Endothelial cell (in vitro differentiated cells): ENCODE results near the gene CHN2. TPM values are rescaled to one million over a fixed set of nuclear protein-coding genes. Genes with fewer than 3 reads are reported as not detected.
A peak's percentile ranks its signal among the peaks of the same experiment; 100 is the strongest.

Source experiments
- DNase-seq: peaks from one replicate; pipeline ENCODE4 v3.0.0; 2021; ENCODE audit warnings: low spot score
- H3K27ac Mint-ChIP-seq: one replicate; pipeline ENCODE4 v1.8.0; 2021; ENCODE audit warnings: mixed read lengths, inconsistent platforms; ENCODE audit not compliant: unreplicated experiment
- H3K27me3 Mint-ChIP-seq: one replicate; pipeline ENCODE4 v1.8.0; 2021; ENCODE audit warnings: mild to moderate bottlenecking, moderate library complexity, mixed read lengths, inconsistent platforms; ENCODE audit not compliant: unreplicated experiment
- H3K36me3 Mint-ChIP-seq: one replicate; pipeline ENCODE4 v1.8.0; 2021; ENCODE audit warnings: mild to moderate bottlenecking, low read depth, mixed read lengths, inconsistent platforms; ENCODE audit not compliant: unreplicated experiment
- H3K4me1 Mint-ChIP-seq: one replicate; pipeline ENCODE4 v1.8.0; 2021; ENCODE audit warnings: mild to moderate bottlenecking, mixed read lengths, inconsistent platforms; ENCODE audit not compliant: unreplicated experiment
- H3K4me3 Mint-ChIP-seq: one replicate; pipeline ENCODE4 v1.8.0; 2021; ENCODE audit warnings: mild to moderate bottlenecking, mixed read lengths, inconsistent platforms; ENCODE audit not compliant: unreplicated experiment
- H3K9me3 Mint-ChIP-seq: one replicate; pipeline ENCODE4 v1.8.0; 2021; ENCODE audit warnings: mixed read lengths, inconsistent platforms; ENCODE audit not compliant: unreplicated experiment
- total RNA-seq: library from RNA; stranded (reverse); fragmentation: NEBNext Ultra II Directional; extraction: Animal tissue kit (Norgen Biotek cat#: 25700); gene quantifications from one replicate; pipeline ENCODE4 v1.2.1, GENCODE V29; 2021; ENCODE audit not compliant: unreplicated experiment
- TF ChIP-seq, protein P1 (sequence below): fragments of 200-600 bp; sonication (generic); IDR thresholded peaks from one replicate; pipeline ENCODE4 v1.5.0; 2021; ENCODE audit warnings: antibody characterized with exemption; ENCODE audit not compliant: unreplicated experiment

CHN2 gene
- total RNA-seq, 1 donor from 2014 or later, result 3.4 TPM

DNA sequence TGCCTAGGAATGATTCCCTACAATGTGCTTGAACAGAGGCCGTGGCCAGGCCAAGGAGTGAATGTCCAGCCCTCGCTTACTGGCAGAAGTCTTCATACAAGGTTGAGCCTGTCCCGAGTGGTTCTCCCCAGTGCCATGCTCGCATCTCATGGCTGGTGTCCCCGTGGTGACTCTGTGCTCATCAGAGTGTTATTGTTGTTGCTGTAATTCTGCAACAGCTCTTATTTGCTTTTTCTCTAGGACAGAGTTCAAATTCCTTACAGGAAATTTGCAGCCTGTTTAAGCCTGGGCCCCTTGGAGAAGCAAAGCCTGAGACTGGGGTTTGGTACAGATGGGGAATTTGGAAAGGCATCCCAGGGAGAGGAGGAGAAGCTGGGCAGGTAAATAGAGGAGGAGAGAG, 211.3 kb downstream of the CHN2 start:
- H3K4me3 Mint-ChIP-seq, result no peak overlapping the region
- H3K27ac Mint-ChIP-seq, result no peak overlapping the region
- no peaks in the 10 kb centered on the region for H3K27me3 Mint-ChIP-seq
- no peak for DNase-seq
- no peaks in the 10 kb centered on the region for H3K4me1 Mint-ChIP-seq
- no peaks in the 10 kb centered on the region for H3K9me3 Mint-ChIP-seq
- TF ChIP-seq, protein P1, sequence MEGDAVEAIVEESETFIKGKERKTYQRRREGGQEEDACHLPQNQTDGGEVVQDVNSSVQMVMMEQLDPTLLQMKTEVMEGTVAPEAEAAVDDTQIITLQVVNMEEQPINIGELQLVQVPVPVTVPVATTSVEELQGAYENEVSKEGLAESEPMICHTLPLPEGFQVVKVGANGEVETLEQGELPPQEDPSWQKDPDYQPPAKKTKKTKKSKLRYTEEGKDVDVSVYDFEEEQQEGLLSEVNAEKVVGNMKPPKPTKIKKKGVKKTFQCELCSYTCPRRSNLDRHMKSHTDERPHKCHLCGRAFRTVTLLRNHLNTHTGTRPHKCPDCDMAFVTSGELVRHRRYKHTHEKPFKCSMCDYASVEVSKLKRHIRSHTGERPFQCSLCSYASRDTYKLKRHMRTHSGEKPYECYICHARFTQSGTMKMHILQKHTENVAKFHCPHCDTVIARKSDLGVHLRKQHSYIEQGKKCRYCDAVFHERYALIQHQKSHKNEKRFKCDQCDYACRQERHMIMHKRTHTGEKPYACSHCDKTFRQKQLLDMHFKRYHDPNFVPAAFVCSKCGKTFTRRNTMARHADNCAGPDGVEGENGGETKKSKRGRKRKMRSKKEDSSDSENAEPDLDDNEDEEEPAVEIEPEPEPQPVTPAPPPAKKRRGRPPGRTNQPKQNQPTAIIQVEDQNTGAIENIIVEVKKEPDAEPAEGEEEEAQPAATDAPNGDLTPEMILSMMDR, result no peak
- no peaks in the 10 kb centered on the region for H3K36me3 Mint-ChIP-seq

DNA sequence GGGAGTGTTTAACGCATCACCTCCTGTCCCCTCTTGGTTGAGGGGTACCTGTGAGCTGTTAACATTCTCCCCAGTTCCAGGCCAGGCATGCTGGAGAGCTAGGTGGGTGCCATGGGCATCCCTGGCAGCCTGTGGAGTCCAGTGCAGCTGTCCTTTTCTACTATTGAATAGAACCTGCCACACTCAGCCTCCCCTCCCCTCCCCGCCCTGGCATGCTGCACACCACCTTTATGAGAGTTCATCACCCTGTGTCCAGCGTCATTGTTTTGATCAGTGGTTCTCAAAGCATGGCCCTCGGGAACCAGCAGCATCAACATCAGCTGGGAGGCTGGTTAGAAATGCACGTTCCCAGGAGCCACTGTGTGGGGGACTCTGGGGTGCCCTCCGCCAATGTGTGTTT, 211.8 kb downstream of the CHN2 start:
- TF ChIP-seq, protein P1, result no peak
- no peak overlapping the region for H3K4me3 Mint-ChIP-seq
- H3K27ac Mint-ChIP-seq, result no peak overlapping the region
- H3K36me3 Mint-ChIP-seq, result no peaks in the 10 kb centered on the region
- H3K9me3 Mint-ChIP-seq, result no peaks in the 10 kb centered on the region
- no peak for DNase-seq
- H3K27me3 Mint-ChIP-seq, result no peaks in the 10 kb centered on the region
- H3K4me1 Mint-ChIP-seq, result no peaks in the 10 kb centered on the region

DNA sequence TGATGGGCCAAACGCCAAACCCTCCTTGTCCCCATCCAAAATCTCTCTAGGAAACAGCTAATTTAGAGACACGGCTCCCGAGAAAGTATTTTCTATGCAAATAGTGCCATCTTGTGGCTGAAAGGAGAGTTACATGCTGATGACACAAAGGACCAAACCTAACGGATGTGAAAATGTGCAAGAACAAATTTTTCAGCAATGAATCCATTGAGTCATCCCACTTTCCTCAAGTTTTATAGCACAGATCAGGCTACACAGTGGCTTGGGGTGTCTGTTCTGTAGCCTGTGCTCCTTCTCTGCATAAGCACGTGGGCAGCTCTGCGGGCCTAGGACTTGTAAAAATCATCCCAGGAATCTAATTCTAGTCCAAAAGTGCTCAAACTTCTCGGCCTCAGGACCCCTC, 214.3 kb downstream of the CHN2 start:
- Mint-ChIP-seq H3K27ac (no peak overlapping the region), H3K36me3 (no peaks in the 10 kb centered on the region), H3K4me1 (no peaks in the 10 kb centered on the region), H3K27me3 (no peaks in the 10 kb centered on the region), H3K9me3 (no peaks in the 10 kb centered on the region), H3K4me3 (no peak overlapping the region)
- DNase-seq, result peak; percentile 65
- TF ChIP-seq, protein P1, result peak; percentile 86

DNA sequence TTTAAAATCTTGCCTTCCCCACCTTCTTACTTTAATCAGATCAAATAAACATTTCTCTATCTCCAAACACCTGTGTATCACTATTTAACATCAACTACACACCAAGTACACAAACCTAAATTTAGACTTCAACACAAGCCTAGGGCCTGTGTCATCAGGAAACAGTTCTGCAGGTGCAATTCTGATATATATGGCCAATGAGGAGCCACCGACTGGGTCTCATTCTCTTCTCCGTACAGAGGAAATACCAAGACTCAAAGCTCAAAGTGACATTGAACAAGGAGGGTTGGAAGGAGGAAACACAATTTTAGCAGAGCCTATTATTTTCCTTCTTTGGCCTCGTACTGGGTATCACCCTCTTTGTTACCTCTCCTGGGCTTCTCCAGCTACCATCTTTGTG, 216.4 kb downstream of the CHN2 start:
- no peak for DNase-seq
- no peaks in the 10 kb centered on the region for H3K9me3 Mint-ChIP-seq
- H3K4me1 Mint-ChIP-seq, result no peaks in the 10 kb centered on the region

DNA sequence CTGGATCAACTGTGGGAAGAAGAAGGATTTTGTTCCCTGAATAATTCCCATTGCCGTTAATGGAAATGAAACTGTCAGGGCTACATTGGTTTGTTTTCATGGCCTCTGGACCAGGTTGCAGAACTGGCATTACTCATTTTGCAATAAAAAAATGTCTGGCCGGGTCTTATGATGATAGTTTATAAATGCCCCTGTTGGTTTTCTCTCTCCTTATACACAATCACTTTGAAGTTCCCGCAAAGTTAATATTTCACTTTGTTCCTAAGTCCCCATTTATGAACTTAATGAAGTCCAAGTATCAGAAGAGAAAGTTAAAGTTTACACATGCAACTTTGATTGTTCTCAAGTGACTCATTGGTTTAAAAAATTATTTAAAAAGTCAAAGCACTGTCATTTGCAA, 218.3 kb downstream of the CHN2 start:
- H3K4me3 Mint-ChIP-seq, result no peak overlapping the region
- no peak overlapping the region for H3K27ac Mint-ChIP-seq
- no peaks in the 10 kb centered on the region for H3K27me3 Mint-ChIP-seq
- TF ChIP-seq, protein P1, result no peak
- H3K36me3 Mint-ChIP-seq, result no peaks in the 10 kb centered on the region
- H3K4me1 Mint-ChIP-seq, result peaks cover 7% of the 10 kb centered on the region
- DNase-seq, result no peak
- H3K9me3 Mint-ChIP-seq, result no peaks in the 10 kb centered on the region

More for the DNA sequence above, 216.4 kb downstream of the CHN2 start:
- TF ChIP-seq, protein P1, result no peak
- Mint-ChIP-seq H3K27ac (no peak overlapping the region), H3K36me3 (no peaks in the 10 kb centered on the region), H3K27me3 (no peaks in the 10 kb centered on the region), H3K4me3 (no peak overlapping the region)
